ENCODE results near the gene IGFBP4. TPM values are rescaled to one million over a fixed set of nuclear protein-coding genes. Genes with fewer than 3 reads are reported as not detected.
A peak's percentile ranks its signal among the peaks of the same experiment; 100 is the strongest.

Gene IGFBP4
- total RNA-seq, 2 donors from 2014 or later, result 443 to 470 TPM

GRCh38 chr17:40480501-40481003 lies 37.3 kb downstream of the IGFBP4 start:
- DNase-seq (peak; percentile 68), ATAC-seq (peak; percentile 56 to 57)
- intact Hi-C loops (cut with DNase I), result no loop called here

GRCh38 chr17:40481106-40481505 lies 37.9 kb downstream of the IGFBP4 start:
- DNase-seq, result no peak
- intact Hi-C loops (cut with DNase I), result no loop called here
- ATAC-seq, result no peak

- ATAC-seq, result no peak
- DNase-seq, result no peak
- intact Hi-C loops (cut with DNase I), result no loop called here
These were observed 39.5 kb downstream of the IGFBP4 start for GRCh38 chr17:40482722-40483121.

DNA sequence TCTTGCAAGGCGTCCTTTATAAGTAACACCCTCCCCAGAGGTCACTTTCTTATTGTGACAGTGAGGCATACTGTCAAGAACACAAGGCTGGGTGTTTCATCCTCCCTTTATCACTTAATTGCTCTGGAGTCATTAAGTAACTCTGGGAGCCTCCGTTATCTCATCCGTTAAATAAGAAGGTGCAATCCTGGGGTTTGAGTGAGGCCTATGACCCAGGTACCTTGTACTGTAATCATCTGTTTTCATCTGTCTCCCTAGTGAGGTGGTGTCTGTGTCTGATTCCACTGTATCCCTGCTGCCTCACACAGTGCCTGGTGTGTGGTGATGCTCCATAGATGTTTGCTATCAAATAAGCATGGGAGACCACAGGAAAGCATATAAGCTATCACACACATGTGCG lies 40.4 kb downstream of the IGFBP4 start:
- intact Hi-C loops (cut with DNase I), result no loop called here
- DNase-seq (no peak), ATAC-seq (no peak)

DNA sequence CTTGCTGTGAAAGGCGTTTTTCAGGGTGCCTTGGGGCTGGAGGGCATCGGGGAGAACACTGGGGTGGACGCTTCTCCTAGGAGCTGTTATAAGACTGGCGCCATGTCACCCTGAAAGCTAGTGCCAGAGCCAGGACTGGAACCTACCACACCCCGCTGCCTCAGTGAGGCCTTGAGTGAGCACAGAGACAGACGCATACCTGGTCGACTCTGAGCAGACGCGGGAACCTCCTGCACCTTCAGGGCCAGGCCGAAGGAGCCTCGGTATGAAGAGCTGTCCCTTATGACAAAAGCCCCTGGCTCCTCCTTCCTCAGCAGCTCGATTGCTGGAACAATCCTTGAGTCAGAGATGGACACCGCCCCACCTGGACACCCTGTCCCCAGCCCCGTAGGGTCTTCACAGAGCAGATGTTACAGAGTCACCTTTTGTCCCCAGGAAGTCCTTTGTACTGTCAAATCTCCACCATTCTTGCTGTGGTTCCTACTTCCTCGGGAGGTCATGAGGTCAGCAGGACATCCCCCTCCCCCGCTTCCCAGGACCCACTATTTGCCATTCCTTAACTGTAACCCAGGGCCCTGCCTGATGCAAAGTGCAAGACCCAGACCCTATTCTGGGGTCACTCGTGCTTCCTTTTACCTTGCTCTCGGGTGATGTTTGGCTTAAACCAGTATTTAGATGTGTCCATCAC lies 41.2 kb downstream of the IGFBP4 start:
- no peak for ATAC-seq
- no peak for DNase-seq
- intact Hi-C loops (cut with DNase I), result no loop called here

DNA sequence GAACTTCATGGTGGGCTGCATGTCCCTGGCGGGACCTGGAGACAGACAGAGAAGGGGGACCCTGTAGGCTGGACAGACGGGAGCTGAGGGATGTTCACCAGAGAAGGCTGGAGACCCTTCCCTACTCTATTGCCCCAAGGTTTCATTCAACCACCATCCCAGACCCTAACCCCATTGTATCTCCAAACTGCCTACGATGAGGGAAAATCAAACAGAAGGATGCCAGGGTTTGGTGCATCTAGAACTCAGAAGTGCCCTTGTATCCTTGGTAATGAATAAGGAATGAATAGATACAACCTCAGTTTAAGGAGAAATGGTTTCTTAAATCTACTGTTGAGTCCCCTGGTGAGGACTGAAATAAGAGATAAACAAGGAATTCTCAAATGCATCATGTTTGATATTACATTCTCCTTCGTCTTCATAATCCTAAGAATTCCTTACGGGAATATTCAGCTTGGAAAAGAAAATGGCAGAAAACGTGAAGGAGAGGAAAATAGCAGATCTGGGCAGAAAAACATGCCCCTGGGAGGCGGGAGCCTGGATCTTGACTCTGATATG lies 41.8 kb downstream of the IGFBP4 start:
- intact Hi-C loops (cut with DNase I), result no loop called here
- DNase-seq, result no peak
- no peak for ATAC-seq

- peak; percentile 57 for DNase-seq
- peak; percentile 53 to 86 for ATAC-seq
- intact Hi-C loops (cut with DNase I), result no loop called here
These were observed 42.7 kb downstream of the IGFBP4 start for GRCh38 chr17:40485851-40486521.

GRCh38 chr17:40486522-40487370 lies 43.5 kb downstream of the IGFBP4 start:
- ATAC-seq (no peak), DNase-seq (peak; percentile 44)
- intact Hi-C loops (cut with DNase I), result no loop called here

DNA sequence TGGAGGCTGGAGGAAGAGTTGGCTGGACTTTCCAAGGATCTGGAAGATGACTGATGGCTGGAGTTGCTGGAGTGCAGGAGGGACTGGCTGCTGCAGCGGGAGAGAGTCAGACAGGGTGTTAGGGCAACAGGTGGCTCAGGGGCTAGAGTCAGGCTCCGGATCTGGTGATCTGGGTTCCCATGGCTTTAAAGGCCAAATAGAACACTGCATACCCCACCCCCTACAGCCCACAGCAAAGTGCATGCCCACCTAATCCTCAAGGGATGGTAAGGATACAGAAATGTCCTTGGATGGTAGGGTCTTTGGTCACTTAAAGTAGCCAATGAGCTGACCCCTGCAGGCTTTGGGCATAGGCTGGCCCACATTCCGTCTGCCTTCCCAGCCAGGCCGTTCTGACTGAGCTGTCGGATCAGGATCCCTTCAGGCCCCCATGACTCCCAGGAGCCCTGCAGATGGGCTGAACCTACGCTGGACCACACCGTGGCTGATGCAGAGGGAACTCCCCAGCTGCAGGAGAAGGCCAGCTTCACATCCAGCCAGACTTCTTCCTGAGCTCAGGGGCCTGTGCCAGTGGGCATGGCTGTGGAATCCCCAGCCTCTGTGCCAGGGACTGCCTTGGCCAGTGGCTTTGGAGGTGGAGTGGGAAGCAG lies 44.2 kb downstream of the IGFBP4 start:
- intact Hi-C loops (cut with DNase I), result no loop called here
- DNase-seq (no peak), ATAC-seq (no peak)

- peak; percentile 65 for DNase-seq
- ATAC-seq, result peak; percentile 15 to 46
- intact Hi-C loops (cut with DNase I), result no loop called here
These were observed 47.1 kb downstream of the IGFBP4 start for GRCh38 chr17:40490289-40490853.

GRCh38 chr17:40490982-40491381 lies 47.7 kb downstream of the IGFBP4 start:
- ATAC-seq (no peak), DNase-seq (no peak)
- intact Hi-C loops (cut with DNase I), result no loop called here

DNA sequence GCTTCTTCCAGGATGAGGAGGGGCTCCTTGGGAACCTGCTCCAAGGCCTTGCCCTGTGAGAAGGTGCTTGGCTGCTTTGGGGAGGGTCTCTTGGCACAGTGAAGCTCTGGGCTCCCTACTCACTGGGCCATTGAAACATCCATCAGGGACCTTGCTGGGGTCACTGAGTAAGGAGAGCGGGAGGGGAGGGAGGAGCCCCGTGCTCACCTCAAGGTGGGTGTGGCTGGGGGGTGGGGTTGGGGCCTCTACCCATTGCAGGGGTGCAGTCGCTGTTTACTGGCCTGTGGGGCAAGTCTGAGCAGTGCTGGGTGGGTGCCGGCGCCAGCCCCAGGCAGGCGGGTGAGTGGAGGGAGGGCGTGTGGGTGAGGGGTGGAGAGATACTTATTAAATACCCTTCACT lies 48.2 kb downstream of the IGFBP4 start:
- DNase-seq (no peak), ATAC-seq (no peak)
- intact Hi-C loops (cut with DNase I), result no loop called here

- intact Hi-C loops (cut with DNase I), result no loop called here
- no peak for ATAC-seq
- DNase-seq, result no peak
These were observed 50.4 kb downstream of the IGFBP4 start for GRCh38 chr17:40493697-40494096.

DNA sequence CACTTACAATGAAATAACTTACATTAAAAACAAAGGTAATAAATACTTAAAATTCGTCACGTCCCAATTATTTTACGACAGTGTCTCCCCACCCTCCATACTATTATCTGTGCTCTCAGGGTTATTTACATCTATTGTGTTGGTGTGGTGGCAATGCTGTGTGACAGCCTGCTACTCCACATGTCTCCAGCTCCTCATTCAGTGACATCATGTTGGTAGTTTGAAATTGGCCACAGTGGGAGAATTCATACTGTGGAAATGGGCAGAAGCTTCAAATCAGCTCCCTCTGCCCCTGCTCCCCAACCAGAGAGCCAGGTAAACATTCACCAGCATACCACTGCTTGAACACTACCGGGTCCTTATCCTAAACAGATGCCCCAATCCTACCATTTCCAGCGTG lies 51.9 kb downstream of the IGFBP4 start:
- DNase-seq (no peak), ATAC-seq (no peak)
- intact Hi-C loops (cut with DNase I), result no loop called here

- ATAC-seq (no peak), DNase-seq (no peak)
- intact Hi-C loops (cut with DNase I), result no loop called here
These were observed 52.9 kb downstream of the IGFBP4 start for GRCh38 chr17:40496170-40496569.

DNA sequence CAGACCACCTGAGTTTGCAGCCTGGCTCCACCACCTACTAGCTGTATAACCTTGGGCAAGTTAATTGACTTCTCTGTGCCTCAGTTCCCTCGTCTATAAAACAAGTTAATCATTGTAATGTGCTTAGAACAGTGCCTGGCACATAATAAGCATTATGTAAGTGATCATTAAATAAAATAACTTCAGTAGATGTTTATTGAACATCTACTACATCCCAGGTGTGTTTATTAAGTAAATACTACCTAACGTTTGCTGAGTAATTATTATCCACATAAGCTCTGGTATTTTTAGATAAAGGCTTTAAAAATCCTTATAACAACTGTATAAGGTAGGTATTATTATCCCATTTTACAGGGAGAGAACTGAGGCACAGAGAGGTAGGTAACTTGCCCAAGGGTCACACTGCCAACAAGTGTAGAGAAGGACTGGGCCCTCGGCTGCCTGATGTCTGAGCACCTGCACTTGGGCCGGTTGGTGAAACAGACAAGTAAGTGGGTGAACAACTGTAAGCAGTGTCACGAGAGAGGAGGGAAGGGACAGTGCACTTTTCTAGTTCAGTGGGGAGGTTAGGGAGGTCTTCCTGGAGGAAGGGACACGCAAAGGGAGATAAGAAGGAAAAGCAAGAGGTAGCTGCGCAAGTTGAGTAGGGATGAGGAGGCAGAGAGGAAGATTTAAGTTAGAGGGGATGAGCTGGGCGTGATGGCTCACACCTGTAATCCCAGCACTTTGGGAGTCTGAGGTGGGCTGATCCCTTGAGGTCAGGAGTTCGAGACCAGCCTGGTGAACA lies 53.6 kb downstream of the IGFBP4 start:
- no peak for DNase-seq

GRCh38 chr17:40497695-40498094 lies 54.4 kb downstream of the IGFBP4 start:
- ATAC-seq, result no peak
- DNase-seq, result no peak
- intact Hi-C loops (cut with DNase I), result no loop called here

More for the DNA sequence above, 53.6 kb downstream of the IGFBP4 start:
- no peak for ATAC-seq
- intact Hi-C loops (cut with DNase I), result no loop called here
